Natural killer cell treated with Interleukin-12 subunit alpha and Interleukin-12 subunit beta and Interleukin-15 and Interleukin-18, amount 100 ng/mL, for 72 hours (primary cell): ENCODE data around the gene GNG4. TPM values are rescaled to one million over a fixed set of nuclear protein-coding genes. Genes with fewer than 3 reads are reported as not detected.
A peak's percentile ranks its signal among the peaks of the same experiment; 100 is the strongest.
"Not testable (repeated sequence)": the region's sequence is repeated elsewhere in the genome, so short reads cannot be mapped to it uniquely, and the experiment has no call there.

Experiments
- ATAC-seq, 2 donors: fragments of 150-1000 bp; cut with Tn5 transposase in 1 of 2; sonication (Bioruptor Pico), chemical (Tn5 transposase) in 1 of 2; 2 replicates each; pipeline ENCODE4 v1.10.0; 2021
- DNase-seq: peaks from one replicate; pipeline ENCODE4 v3.0.0; 2022; ENCODE audit warnings: low spot score
- H3K27ac Mint-ChIP-seq, 2 donors: 1 replicate in 1 of 2; 2 replicates in 1 of 2; pipeline ENCODE4 v1.8.0; 2022; ENCODE audit warnings: mixed read lengths in 2 of 2, mild to moderate bottlenecking in 1 of 2, moderate library complexity in 1 of 2
- H3K27me3 Mint-ChIP-seq, 2 donors: 1 replicate in 1 of 2; 2 replicates in 1 of 2; pipeline ENCODE4 v1.8.0; 2022; ENCODE audit warnings: mixed read lengths in 2 of 2
- H3K36me3 Mint-ChIP-seq: one replicate; pipeline ENCODE4 v1.8.0; 2022; ENCODE audit warnings: mixed read lengths
- H3K4me1 Mint-ChIP-seq, 2 donors: 1 replicate in 1 of 2; 2 replicates in 1 of 2; pipeline ENCODE4 v1.8.0; 2022; ENCODE audit warnings: low read depth in 2 of 2, mixed read lengths in 2 of 2, mild to moderate bottlenecking in 1 of 2
- H3K4me3 Mint-ChIP-seq: one replicate; pipeline ENCODE4 v1.8.0; 2022; ENCODE audit warnings: mixed read lengths
- H3K9me3 Mint-ChIP-seq: 2 replicates; pipeline ENCODE4 v1.8.0; 2022; ENCODE audit warnings: mixed read lengths
- total RNA-seq, 2 donors: library from RNA; stranded (reverse); gene quantifications; one replicate each; pipeline ENCODE4 v1.2.3, GENCODE V29; 2022

Gene GNG4
- total RNA-seq, 2 donors from 2014 or later, result 0.19 TPM; not detected in 1

DNA sequence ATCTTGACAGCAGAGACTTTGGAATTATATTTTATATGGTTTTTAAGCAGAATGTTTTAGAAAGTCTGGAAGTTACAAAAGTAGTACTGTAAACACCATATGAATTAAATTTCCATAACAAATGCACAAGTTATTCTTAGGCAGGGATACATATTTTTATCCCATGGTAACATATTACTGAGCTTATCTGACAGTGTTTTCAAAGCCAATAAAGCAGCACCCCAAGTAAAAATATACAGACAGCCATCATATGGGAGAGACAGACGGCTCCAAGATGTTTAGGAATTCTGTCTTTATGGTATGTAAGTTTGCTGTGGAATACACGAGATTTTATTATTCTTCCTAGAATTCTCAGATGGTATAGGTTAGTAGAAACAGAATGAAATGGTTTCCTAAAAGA, 12.0 kb upstream of the GNG4 start:
- ATAC-seq (no peak), DNase-seq (no peak)
- Mint-ChIP-seq H3K36me3 (no peaks in the 10 kb centered on the region), H3K4me1 (no peaks in the 10 kb centered on the region), H3K27ac (no peak overlapping the region), H3K9me3 (no peaks in the 10 kb centered on the region), H3K27me3 (peaks cover 2 to 6% of the 10 kb centered on the region in 2 donors), H3K4me3 (no peak overlapping the region)

GRCh38 chr1:235659186-235659771, 9.7 kb upstream of the GNG4 start:
- Mint-ChIP-seq H3K36me3 (no peaks in the 10 kb centered on the region), H3K27me3 (peaks cover 2 to 16% of the 10 kb centered on the region in 2 donors), H3K27ac (no peak overlapping the region)

DNA sequence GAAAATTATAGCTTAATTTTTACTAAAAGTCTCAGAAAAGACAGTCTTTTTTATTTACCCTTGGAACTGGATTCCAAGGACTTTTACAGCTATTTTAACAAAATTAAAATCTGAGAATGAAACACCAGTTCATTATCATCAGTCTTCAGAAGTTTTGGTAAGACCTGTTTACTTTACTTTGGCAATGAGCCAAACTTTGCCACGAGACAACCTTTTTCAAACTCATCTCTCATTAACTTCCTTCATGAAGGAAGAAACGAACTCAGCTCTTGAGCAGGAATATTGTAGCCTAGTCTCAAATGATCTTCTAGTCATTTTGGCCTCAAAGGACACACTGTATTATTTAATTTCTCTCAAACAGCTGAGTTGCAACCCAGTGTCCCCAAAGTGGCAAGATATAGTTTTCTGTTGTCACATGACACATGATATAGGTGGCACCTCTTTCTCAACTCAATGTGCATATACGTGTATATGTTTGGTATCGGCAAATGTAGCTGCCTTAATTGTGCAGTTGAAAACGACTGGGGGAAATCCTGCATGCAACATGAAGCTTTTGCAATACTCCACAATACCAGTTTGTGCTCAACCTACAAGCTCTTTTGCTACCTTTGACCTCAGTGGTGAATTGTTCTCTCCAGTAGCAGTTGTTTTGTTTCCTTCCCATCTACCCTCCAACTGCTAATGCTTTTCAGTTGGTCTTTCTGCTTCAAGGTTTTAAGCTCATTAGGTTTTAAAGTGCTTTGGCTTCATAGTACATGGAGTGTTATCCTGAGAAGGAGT, 8.4 kb upstream of the GNG4 start:
- no peaks in the 10 kb centered on the region for H3K4me1 Mint-ChIP-seq
- H3K27me3 Mint-ChIP-seq, result peaks cover 9 to 27% of the 10 kb centered on the region in 2 donors
- ATAC-seq, result no peak

More at GRCh38 chr1:235659186-235659771, 9.7 kb upstream of the GNG4 start:
- DNase-seq, result no peak
- no peak for ATAC-seq
- H3K9me3 Mint-ChIP-seq, result no peaks in the 10 kb centered on the region
- H3K4me1 Mint-ChIP-seq, result no peaks in the 10 kb centered on the region
- no peak overlapping the region for H3K4me3 Mint-ChIP-seq

GRCh38 chr1:235657269-235657668, 7.7 kb upstream of the GNG4 start:
- no peaks in the 10 kb centered on the region for H3K4me1 Mint-ChIP-seq

More for the DNA sequence above, 8.4 kb upstream of the GNG4 start:
- no peak for DNase-seq
- H3K36me3 Mint-ChIP-seq, result no peaks in the 10 kb centered on the region
- H3K27ac Mint-ChIP-seq, result no peak overlapping the region
- H3K9me3 Mint-ChIP-seq, result no peaks in the 10 kb centered on the region
- no peak overlapping the region for H3K4me3 Mint-ChIP-seq

GRCh38 chr1:235652364-235652763, 2.8 kb upstream of the GNG4 start:
- DNase-seq (no peak), ATAC-seq (no peak)
- Mint-ChIP-seq H3K4me1 (peaks cover 8 to 14% of the 10 kb centered on the region in 2 donors), H3K27me3 (peaks cover 32 to 64% of the 10 kb centered on the region in 2 donors), H3K9me3 (no peaks in the 10 kb centered on the region), H3K36me3 (no peaks in the 10 kb centered on the region), H3K27ac (no peak overlapping the region), H3K4me3 (no peak overlapping the region)

More at GRCh38 chr1:235657269-235657668, 7.7 kb upstream of the GNG4 start:
- Mint-ChIP-seq H3K36me3 (no peaks in the 10 kb centered on the region), H3K27ac (no peak overlapping the region), H3K9me3 (no peaks in the 10 kb centered on the region), H3K27me3 (peaks cover 15 to 34% of the 10 kb centered on the region in 2 donors), H3K4me3 (no peak overlapping the region)
- no peak for ATAC-seq
- DNase-seq, result no peak

GRCh38 chr1:235651170-235651806, 1.7 kb upstream of the GNG4 start:
- Mint-ChIP-seq H3K27ac (no peak overlapping the region), H3K4me3 (peak overlapping the region; percentile 50), H3K27me3 (peaks cover 41 to 68% of the 10 kb centered on the region in 2 donors), H3K4me1 (peaks cover 8 to 14% of the 10 kb centered on the region in 2 donors), H3K9me3 (no peaks in the 10 kb centered on the region), H3K36me3 (no peaks in the 10 kb centered on the region)
- DNase-seq, result no peak
- ATAC-seq, result no peak

GRCh38 chr1:235650341-235651169, 971 bp upstream of the GNG4 start:
- peak overlapping the region; percentile 50 for H3K4me3 Mint-ChIP-seq
- peaks cover 8 to 14% of the 10 kb centered on the region in 2 donors for H3K4me1 Mint-ChIP-seq
- no peaks in the 10 kb centered on the region for H3K36me3 Mint-ChIP-seq
- H3K27me3 Mint-ChIP-seq, result peaks cover 43 to 73% of the 10 kb centered on the region in 2 donors
- no peaks in the 10 kb centered on the region for H3K9me3 Mint-ChIP-seq
- DNase-seq (no peak), ATAC-seq (peak; percentile 2 to 50)
- H3K27ac Mint-ChIP-seq, result no peak overlapping the region

GRCh38 chr1:235648954-235649367, 623 bp downstream of the GNG4 start:
- DNase-seq, result peak; percentile 76
- peaks cover 49 to 60% of the 10 kb centered on the region in 2 donors for H3K27me3 Mint-ChIP-seq
- peak overlapping the region; percentile 80 for H3K4me3 Mint-ChIP-seq
- H3K9me3 Mint-ChIP-seq, result no peaks in the 10 kb centered on the region
- H3K27ac Mint-ChIP-seq, result no peak overlapping the region
- H3K36me3 Mint-ChIP-seq, result no peaks in the 10 kb centered on the region
- H3K4me1 Mint-ChIP-seq, result peaks cover 14 to 16% of the 10 kb centered on the region in 2 donors
- peak; percentile 71 to 79 for ATAC-seq

- Mint-ChIP-seq H3K4me1 (peaks cover 15 to 16% of the 10 kb centered on the region in 2 donors), H3K27ac (no peak overlapping the region), H3K9me3 (no peaks in the 10 kb centered on the region), H3K36me3 (no peaks in the 10 kb centered on the region), H3K27me3 (peaks cover 48 to 59% of the 10 kb centered on the region in 2 donors), H3K4me3 (peak overlapping the region; percentile 80)
- DNase-seq (no peak), ATAC-seq (no peak)
Measured at GRCh38 chr1:235648407-235648907, 1.1 kb downstream of the GNG4 start.

DNA sequence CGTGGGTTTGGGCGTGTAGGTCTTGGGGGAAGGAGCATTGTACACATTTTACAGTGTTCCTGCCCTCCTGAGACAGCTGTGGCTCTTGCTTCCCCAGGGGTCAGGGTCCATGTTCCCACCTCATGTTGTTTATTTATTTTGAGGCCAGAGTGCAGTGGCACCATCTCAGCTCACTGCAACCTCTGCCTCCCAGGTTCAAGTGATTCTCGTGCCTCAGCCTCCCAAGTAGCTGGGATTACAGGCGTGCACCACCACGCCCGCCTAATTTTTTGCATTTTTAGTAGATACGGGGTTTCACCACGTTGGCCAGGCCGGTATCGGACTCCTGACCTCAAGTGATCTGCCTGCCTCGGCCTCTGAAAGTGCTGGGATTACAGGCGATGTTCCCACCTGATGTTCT, 2.0 kb downstream of the GNG4 start:
- not testable (repeated sequence) for H3K9me3 Mint-ChIP-seq, DNase-seq, H3K27ac Mint-ChIP-seq, ATAC-seq, H3K36me3 Mint-ChIP-seq, H3K4me3 Mint-ChIP-seq
- H3K27me3 Mint-ChIP-seq, result peaks cover 48 to 54% of the 10 kb centered on the region in 2 donors
- H3K4me1 Mint-ChIP-seq, result peaks cover 24 to 26% of the 10 kb centered on the region in 2 donors

GRCh38 chr1:235646463-235646862, 3.1 kb downstream of the GNG4 start:
- Mint-ChIP-seq H3K4me1 (peaks cover 34 to 36% of the 10 kb centered on the region in 2 donors), H3K27ac (no peak overlapping the region), H3K9me3 (no peaks in the 10 kb centered on the region), H3K4me3 (no peak overlapping the region), H3K27me3 (peaks cover 44 to 47% of the 10 kb centered on the region in 2 donors), H3K36me3 (no peaks in the 10 kb centered on the region)
- no peak for ATAC-seq
- no peak for DNase-seq

- ATAC-seq (no peak), DNase-seq (no peak)
- Mint-ChIP-seq H3K27me3 (peaks cover 36 to 38% of the 10 kb centered on the region in 2 donors), H3K4me1 (peaks cover 27 to 35% of the 10 kb centered on the region in 2 donors), H3K36me3 (no peaks in the 10 kb centered on the region), H3K27ac (no peak overlapping the region), H3K4me3 (no peak overlapping the region), H3K9me3 (no peaks in the 10 kb centered on the region)
Measured at GRCh38 chr1:235644693-235645305, 4.8 kb downstream of the GNG4 start.
